Ramos (cell line): ENCODE data around the gene POLN.

Experiments
- in situ Hi-C: fragments of 300-500 bp; cut with MboI; formaldehyde crosslinking; loops from one replicate; pipeline ENCODE4 v1.14.3; 2022; ENCODE audit warnings: low sequenced_read_pairs; ENCODE audit not compliant: unreplicated experiment

POLN gene

DNA sequence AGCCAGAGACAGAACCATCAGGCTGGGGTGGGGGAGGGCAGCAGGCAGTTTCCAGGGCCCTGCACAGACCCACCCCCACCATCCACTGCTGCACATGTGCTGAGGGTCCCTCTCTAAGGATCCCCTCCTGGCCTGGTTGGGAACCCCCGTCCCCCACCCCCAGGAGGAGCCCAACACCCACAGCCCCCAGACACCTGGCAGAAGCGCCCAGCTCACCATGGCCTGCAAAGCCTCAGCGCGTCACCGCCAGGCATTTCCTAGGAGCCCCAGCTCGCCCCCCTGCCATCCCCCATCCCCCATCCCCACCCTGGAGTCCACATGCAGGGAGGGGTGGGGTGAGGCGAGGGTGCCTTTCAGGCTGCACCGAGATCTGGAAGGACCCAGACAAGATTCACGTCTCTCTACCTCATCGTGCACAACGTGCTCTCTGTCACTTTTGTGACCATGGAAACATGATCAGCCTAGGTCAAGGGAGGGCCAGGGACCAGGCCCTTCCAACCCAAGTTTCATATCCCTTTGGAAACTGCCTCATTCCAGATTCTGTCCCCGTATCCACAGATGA, 10.7 kb upstream of the POLN start:
- in situ Hi-C loops: no loop called here

- in situ Hi-C loops: no loop called here
Observed at GRCh38 chr4:2251795-2252529, 10.0 kb upstream of the POLN start.

DNA sequence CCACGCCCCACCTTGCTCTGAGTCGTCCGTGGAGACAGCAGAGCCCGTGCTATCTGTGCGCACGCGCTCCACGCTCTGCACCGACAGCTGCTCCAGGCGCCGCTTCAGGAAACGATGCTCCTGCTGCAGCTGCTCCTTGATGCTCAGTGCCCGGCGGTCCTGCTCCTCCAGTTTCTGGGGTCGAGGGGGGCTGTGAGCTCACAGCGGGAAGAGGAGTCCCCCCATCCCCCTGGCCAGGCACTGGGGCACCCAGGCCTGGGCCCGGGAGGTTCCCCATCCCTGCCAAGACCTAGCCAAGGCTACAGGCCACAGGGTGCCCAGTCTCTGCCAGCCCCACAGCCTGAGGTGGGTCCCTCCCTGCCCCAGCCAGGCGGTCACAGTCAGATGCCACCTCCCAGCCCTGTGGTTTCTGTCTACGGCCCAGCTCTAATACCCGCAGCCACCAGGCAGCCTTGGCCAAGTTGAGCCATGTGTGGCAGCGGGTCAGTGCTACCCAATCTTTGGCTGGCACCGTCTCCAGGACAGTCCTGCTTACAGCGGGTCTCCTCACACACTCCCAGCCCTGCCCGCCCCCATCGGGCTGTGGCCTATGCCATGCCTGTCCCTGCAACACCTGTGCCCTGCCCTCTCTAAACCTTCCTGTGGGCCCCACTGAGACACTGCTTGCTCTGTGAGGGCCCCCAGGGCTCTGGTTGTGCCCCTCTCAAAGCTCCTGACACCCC, 9.3 kb upstream of the POLN start:
- in situ Hi-C loops: no loop called here

DNA sequence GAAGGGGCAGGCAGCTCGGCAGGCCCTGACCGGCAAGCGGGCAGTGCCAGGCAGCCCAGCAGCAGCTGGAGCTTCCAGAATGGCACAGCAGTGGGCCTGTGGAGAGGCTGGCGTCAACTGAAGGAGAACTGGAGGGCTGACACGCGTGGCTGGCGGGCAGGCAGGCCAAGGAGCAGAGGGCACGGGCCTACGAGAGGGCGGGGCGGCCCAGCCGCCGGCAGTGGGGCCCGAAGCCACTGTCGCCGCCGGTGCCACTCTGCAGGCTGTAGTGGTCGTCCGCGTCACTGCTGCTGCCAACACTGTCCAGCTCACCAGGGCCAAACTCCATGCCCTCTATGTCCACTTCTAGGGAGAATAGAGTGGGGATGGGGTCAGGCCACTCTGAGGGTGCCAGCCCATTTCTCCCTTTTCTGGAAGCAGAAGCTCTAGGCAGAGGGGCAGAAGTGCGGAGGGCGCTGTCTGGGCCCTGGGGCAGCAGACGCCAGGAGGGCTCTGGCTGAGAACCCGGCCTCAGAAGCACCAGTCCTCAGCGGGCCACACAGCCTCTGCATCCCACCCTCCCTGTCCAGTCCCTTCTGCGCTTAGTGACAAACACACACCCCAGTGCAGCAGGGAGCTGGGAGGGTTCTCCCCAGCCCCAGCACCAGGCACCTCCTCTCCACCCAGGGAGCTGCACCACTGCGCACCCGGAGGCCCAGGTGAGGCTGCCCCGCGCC, 8.6 kb upstream of the POLN start:
- in situ Hi-C loops: no loop called here

DNA sequence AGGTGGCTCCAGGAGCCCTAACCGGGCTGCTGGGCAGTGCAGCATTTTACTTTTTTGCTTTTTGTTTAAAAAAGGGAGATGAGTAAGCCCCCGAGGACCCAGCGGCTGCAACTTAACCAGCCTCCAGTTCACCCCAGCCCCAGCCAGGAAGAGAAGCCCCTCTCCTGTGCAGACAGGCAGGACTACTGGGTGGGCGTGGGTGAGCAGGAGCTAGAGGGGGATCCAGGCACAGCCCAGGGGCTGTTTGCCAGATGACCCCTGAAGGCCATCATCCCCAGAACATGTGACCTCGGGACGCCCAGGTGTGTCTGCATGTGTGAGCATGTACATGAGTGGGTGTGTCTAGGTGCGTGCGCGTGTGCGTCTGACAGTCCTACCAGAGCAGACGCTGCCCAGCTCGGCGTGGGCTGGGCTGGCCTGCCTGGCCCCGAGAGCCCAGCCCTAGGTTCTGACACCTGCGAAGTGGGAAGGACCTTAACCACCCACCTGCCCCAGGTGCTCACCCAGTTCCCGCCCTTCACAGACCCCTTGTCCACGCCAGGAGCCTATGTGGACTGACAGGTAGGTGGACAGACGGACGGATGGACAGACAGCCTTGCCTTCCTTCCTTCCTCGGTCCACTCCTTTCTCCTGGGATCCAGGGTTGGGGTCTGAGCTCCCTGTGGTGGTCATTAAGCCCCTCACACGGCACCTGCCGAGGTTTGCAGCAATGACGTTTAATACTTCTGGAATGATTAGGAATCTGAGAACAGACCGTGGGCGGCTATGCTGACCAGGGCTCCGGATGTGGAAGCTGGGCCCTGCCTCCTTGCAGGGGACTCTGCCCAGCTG, 7.8 kb upstream of the POLN start:
- in situ Hi-C loops: no loop called here

DNA sequence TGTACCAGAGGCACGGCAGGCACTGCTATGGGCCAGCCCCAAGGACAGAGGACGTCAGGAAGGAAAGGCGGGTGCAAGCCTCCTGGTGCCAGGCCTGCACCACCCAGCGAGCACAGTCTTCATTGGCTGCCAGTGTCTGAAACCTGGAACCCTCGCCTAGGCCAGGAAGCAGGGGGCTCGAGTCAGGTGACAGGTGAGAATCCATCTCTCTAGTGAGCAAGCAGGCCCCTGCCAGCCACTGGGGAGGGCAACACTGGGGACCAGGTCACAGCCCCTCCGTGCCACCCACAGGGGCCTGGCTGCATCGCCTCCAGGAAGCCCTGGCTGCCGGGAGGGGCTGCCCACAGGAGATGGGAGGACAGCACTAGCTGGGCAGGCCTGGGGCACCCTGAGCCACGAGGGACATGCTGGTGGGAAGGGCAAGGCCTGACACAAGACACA, 6.9 kb upstream of the POLN start:
- in situ Hi-C loops: no loop called here

- in situ Hi-C loops: no loop called here
Observed at GRCh38 chr4:2248044-2248780, 6.3 kb upstream of the POLN start.

DNA sequence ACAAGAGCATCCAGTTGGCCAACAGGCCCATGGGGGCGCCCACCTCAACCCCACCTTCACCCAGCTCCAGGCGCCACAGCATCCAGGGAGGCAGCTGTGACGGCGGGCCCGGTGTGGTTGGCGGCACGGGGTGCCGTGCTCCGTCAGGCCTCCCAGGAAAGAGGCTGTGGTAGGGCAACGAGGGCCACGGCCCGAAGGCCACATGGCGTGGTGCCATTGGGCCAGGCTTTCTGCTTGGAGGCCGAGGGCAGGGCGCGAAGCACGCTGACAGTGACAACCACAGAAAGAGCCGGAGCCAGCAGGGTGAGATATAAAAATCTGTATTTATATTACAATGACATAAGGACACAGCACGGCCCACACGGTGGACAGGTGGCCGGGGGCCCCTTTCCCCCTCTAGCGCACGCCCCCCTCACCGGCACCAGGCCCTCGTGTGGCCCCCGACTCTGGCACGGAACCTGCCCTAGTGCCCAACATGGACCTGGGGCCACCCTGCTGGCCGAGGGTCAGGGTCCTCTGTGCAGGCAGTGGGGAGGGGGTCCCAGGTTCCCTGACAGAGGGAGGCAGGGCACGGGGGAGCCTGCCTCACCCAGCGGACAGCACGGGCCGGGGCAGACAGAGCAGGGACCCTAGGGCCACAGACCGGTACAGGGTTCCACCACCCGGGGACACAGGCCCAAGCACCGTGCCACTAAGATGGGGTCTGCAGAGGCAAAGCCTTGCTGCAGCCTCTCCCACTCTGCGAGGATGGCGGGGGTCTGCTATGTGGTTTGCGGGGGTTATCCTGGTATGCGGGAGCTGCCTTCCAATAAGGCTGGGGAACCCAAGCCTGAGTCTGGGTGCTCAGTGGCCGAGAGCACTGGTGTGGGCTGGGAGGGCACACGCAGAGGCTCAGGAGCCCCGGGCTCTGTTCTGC, 5.5 kb upstream of the POLN start:
- in situ Hi-C loops: no loop called here

DNA sequence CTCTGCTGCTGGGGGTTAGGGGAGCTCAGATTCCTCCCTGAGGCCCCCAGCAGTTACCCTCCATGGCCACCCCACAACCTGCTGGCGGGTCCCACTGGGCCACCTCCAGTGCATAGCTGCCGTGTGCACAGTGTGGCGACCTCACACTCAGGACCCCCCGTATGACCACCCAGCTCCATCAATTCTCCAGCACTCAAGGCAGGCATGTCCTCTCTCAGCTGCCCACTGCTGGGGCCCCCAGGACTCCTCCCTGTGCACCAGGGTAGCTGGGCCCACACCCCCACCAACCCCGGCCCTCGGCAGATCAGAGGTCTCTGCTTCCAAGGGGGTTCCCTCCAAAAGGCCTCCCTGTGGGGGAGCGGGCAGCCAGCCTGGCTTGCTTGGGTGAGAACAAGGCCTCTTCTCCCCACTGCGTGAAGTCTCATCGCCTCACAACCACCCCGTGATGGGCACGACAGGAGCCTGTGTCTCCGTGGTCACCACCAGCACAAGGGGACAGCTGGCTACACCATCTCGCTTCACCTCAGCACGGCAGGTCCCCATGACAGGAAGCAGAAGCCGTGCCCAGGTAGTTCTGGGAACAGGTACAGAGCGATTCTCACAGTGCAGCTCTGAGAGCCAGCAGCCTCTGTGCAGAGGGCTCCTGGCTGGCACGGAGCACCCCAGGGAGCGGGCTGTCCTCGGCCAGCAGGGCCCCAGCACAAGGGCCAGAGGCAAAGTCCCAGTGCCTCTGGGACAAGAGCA, 4.6 kb upstream of the POLN start:
- in situ Hi-C loops: no loop called here

DNA sequence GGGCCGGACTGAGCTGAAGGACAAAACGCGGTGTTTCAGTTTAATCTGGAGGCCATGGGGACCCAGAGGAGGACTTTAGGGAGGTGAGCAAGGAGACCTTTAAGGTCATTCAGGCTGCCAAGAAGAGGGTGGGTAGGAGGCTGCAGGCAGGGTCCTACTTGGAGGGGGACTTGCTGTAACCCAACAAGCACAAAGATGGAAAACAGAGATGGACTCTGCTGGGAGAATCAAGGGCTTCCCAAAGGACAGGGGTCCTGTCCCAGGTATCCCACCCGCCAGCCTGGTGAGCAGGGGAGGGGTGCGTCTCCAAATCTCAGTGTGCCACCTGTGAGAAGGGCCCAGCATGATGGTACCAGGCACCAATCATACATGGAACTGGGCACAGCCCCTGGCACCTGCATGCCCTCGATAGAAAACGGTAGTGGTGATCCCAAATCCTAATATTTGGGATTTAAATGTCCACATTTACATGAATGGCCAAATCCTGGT, 3.9 kb upstream of the POLN start:
- in situ Hi-C loops: no loop called here

GRCh38 chr4:2245057-2245786, 3.3 kb upstream of the POLN start:
- in situ Hi-C loops: no loop called here

DNA sequence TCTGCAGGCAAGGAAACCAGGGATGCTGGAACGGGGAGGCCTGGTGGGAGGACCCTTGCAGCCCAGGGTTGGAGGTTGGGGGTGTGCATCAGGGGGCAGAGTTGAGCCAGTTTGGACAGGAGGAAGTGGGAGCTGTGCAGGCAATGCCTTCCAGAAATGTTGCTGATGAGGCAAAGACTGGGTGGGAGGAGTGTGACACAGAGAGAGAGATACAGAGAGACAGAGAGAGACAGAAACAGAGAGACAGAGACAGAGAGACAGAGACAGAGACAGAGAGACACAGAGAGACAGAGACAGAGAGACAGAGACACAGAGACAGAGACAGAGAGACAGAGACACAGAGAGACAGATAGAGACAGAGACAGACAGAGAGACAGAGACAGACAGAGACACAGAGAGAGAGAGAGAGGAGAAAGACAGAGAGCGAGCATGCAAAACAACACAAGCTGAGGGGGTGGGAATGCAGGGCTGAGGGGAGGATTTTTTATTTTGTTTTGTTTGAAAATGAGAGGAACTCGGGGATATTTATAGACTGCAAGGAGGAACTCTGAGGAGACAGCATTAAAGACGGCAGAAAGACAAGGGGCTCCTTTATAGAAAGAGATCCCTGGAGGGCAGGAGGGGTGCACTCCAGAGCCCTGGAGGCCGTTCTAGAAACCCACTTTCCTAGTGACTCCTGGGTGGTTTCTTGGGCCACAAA, 1.9 kb upstream of the POLN start:
- in situ Hi-C loops: no loop called here

DNA sequence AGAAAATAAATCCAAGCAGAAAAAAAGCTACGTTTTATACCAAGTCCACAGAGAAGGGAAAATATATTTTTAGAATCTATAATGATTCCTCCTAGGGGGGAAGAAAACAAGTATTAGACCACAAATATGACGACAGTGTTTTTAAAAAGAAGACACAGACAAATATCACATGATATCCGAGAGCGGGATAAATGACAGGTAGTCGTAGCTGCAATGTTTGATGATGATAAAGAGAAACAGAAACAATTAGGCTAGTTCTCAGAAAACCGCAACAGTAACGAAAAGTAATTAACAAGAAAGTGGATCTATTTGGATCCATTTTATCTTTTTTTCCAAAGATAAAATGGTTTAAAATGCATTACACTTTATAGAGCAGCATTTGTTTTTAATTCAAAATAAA, 918 bp downstream of the POLN start:
- in situ Hi-C loops: no loop called here

GRCh38 chr4:2236944-2237666, 4.8 kb downstream of the POLN start:
- in situ Hi-C loops: no loop called here

DNA sequence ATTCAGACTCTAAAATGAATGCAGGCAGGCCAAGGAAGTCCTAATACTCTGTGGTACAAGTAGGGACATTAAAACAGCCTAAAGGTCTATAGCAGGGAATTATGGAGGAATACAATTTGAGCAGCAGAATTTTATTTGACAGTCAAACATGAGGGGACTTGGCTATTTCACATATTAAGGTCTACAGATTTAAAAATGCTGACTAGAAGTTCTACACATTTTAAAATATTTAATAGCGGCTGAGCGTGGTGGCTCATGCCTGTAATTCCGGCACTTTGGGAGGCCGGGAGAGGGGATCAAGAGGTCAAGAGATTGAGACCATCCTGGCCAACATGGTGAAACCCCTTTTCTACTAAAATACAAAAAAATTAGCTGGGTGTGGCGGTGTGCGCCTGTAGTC, 10.8 kb downstream of the POLN start:
- in situ Hi-C loops: no loop called here

- in situ Hi-C loops: loop anchor here (10.0 kb wide), 1 partner anchor 129 kb away; no protein-coding TSS in a partner anchor
Observed at GRCh38 chr4:2226261-2226660, 15.7 kb downstream of the POLN start.
